B cell (primary cell): Measurements from ENCODE around the gene ZFPL1. TPM values are rescaled to one million over a fixed set of nuclear protein-coding genes. Genes with fewer than 3 reads are reported as not detected.

Experiments used
- ATAC-seq: fragments of 200-7000 bp; cut with Tn5 transposase; one replicate; pipeline ENCODE4 v1.10.0; 2021; ENCODE audit warnings: low read depth, mild to moderate bottlenecking, moderate number of reproducible peaks, moderate library complexity
- CTCF ChIA-PET: fragments of 350-600 bp; sonication (Branson Sonifier 250); formaldehyde crosslinking; loops from one replicate; lab custom pipeline; 2021; ENCODE audit warnings: antibody characterized with exemption, inconsistent platforms; lab: Charles Lee
- POLR2A ChIA-PET: fragments of 350-600 bp; sonication (Branson Sonifier 250); formaldehyde crosslinking; loops from one replicate; lab custom pipeline; 2021; ENCODE audit warnings: antibody characterized with exemption; lab: Charles Lee
- DNase-seq: peaks from one replicate; pipeline ENCODE4 v3.0.0; 2013
- H2AFZ ChIP-seq: 2 replicates; pipeline ENCODE4 v1.6.1; 2012; ENCODE audit warnings: mild to moderate bottlenecking, low read depth, low read length; ENCODE audit not compliant: insufficient read depth, poor library complexity, severe bottlenecking
- H3K27ac ChIP-seq, 2 donors: 1 replicate in 1 of 2; 2 replicates in 1 of 2; pipeline ENCODE4 v1.5.1; 2012 to 2013; ENCODE audit warnings: low read length in 2 of 2, mild to moderate bottlenecking in 2 of 2, moderate library complexity in 1 of 2
- H3K27me3 ChIP-seq, 4 experiments: fragments of 200-600 bp in 1 of 4; sonication (generic) in 1 of 4; replicated peaks in 1 of 4; 1 replicate in 2 of 4; 2 replicates in 2 of 4; pipeline versions ENCODE4 v1.6.1 to v1.7.0; 2013 to 2016; ENCODE audit warnings: low read length in 3 of 4, mild to moderate bottlenecking in 2 of 4, mixed read lengths in 1 of 4, moderate library complexity in 1 of 4; ENCODE audit not compliant: insufficient read depth in 4 of 4, control insufficient read depth in 3 of 4; ENCODE audit errors: control extremely low read depth in 1 of 4
- H3K36me3 ChIP-seq, 2 experiments: replicated peaks in 1 of 2; 1 replicate in 1 of 2; 2 replicates in 1 of 2; pipeline versions ENCODE4 v1.6.1 to v1.7.1; 2013; ENCODE audit warnings: low read length in 1 of 2; ENCODE audit not compliant: insufficient read depth in 2 of 2, control insufficient read depth in 1 of 2; ENCODE audit errors: control extremely low read depth in 1 of 2, extremely low read depth in 1 of 2
- H3K4me1 ChIP-seq, 2 donors: fragments of 200-600 bp in 1 of 2; sonication (generic) in 1 of 2; 1 replicate in 1 of 2; 2 replicates in 1 of 2; pipeline versions ENCODE4 v1.5.1 to v1.6.1; 2013 to 2017; ENCODE audit warnings: low read length in 2 of 2; ENCODE audit not compliant: control insufficient read depth in 2 of 2, insufficient read depth in 2 of 2
- H3K4me2 ChIP-seq: replicated peaks from 2 replicates; pipeline ENCODE3; 2012; ENCODE audit warnings: mild to moderate bottlenecking, low read depth, low read length; ENCODE audit not compliant: poor library complexity, severe bottlenecking
- H3K4me3 ChIP-seq, 5 experiments: fragments of 200-600 bp in 1 of 5; sonication (generic) in 1 of 5; 1 replicate in 3 of 5; 2 replicates in 2 of 5; pipeline versions ENCODE4 v1.5.1 to v1.7.0; 2011 to 2016; ENCODE audit warnings: low read length in 4 of 5, mild to moderate bottlenecking in 4 of 5, low read depth in 2 of 5, control low read depth in 1 of 5, moderate library complexity in 1 of 5; ENCODE audit not compliant: insufficient read depth in 1 of 5; ENCODE audit errors: control extremely low read depth in 1 of 5, extremely low read depth in 1 of 5
- H3K79me2 ChIP-seq: fragments of 200-600 bp; sonication (generic); one replicate; pipeline ENCODE4 v1.6.0; 2016; ENCODE audit warnings: low read length; ENCODE audit not compliant: control insufficient read depth, insufficient read depth
- H3K9ac ChIP-seq: fragments of 200-600 bp; sonication (generic); 2 replicates; pipeline ENCODE4 v1.6.1; 2017; ENCODE audit warnings: mild to moderate bottlenecking, low read length, moderate library complexity
- H3K9me3 ChIP-seq, 3 donors: one replicate each; pipeline versions ENCODE4 v1.6.1 to v1.7.1; 2013; ENCODE audit warnings: low read length in 2 of 3; ENCODE audit not compliant: control insufficient read depth in 2 of 3, insufficient read depth in 1 of 3; ENCODE audit errors: control extremely low read depth in 1 of 3
- H4K20me1 ChIP-seq: 2 replicates; pipeline ENCODE4 v1.6.0; 2012; ENCODE audit warnings: mild to moderate bottlenecking, low read length; ENCODE audit not compliant: insufficient read depth, control insufficient read depth, poor library complexity, severe bottlenecking
- H3K27ac Mint-ChIP-seq: one replicate; pipeline ENCODE4 v1.8.0; 2021; ENCODE audit warnings: mixed read lengths
- H3K27me3 Mint-ChIP-seq: one replicate; pipeline ENCODE4 v1.8.0; 2021; ENCODE audit warnings: mixed read lengths
- H3K4me1 Mint-ChIP-seq: one replicate; pipeline ENCODE4 v1.8.0; 2021; ENCODE audit warnings: mixed read lengths
- H3K4me3 Mint-ChIP-seq: one replicate; pipeline ENCODE4 v1.8.0; 2021; ENCODE audit warnings: mixed read lengths
- H3K9me3 Mint-ChIP-seq: one replicate; pipeline ENCODE4 v1.8.0; 2022; ENCODE audit warnings: mixed read lengths; ENCODE audit not compliant: insufficient read depth
- CTCF ChIP-seq: fragments of 200-600 bp; IDR thresholded peaks from one replicate; pipeline ENCODE4 v1.8.0; 2022; ENCODE audit warnings: antibody characterized with exemption, mild to moderate bottlenecking
- EZH2 ChIP-seq: IDR thresholded peaks from 2 replicates; pipeline ENCODE4 v1.6.1; 2012; ENCODE audit warnings: borderline replicate concordance, low read depth, mild to moderate bottlenecking, moderate library complexity, low read length; ENCODE audit not compliant: insufficient read depth, poor library complexity, severe bottlenecking
- WGBS: methylation state at CpG from one replicate; pipeline ENCODE4 v1.1.5; 2013; ENCODE audit warnings: missing lambda C conversion rate; ENCODE audit not compliant: insufficient coverage; 5-methylcytosine and 5-hydroxymethylcytosine counted together
- intact Hi-C: fragments of 100-400 bp; cut with micrococcal nuclease; formaldehyde crosslinking; loops from one replicate; pipeline ENCODE4 v1.10.0; 2022
- polyA plus RNA-seq: library from polyadenylated mRNA; depleted of rRNA; stranded (reverse); fragments of >200 nt; gene quantifications from 2 replicates; pipeline ENCODE4 v1.2.3, GENCODE V29; 2012
- total RNA-seq, 2 donors: library from RNA; stranded (reverse); fragments of 120-200 nt in 1 of 2; gene quantifications; 1 replicate in 1 of 2; 2 replicates in 1 of 2; pipeline versions ENCODE4 v1.2.3 to v1.2.4, GENCODE V29; 2013 to 2022

The ZFPL1 gene
- total and polyA plus RNA-seq, 2 donors (not counting 1 experiment from before 2014, with no cell fraction given), result 57.3 to 79.2 TPM

- Histone ChIP-seq H4K20me1 (no peaks in the 10 kb centered on the region), H3K27ac (no peak overlapping the region), H3K27me3 (no peaks in the 10 kb centered on the region), H2AFZ (no peak overlapping the region), H3K36me3 (no peaks in the 10 kb centered on the region), H3K4me3 (no peak overlapping the region), H3K79me2 (no peaks in the 10 kb centered on the region), H3K4me1 (no peaks in the 10 kb centered on the region), H3K4me2 (no peak overlapping the region), H3K9me3 (peaks cover 0 to 1% (median 0%) of the 10 kb centered on the region in 3 donors), H3K9ac (no peak overlapping the region)
- Mint-ChIP-seq H3K4me1 (no peaks in the 10 kb centered on the region), H3K9me3 (no peaks in the 10 kb centered on the region), H3K27me3 (no peaks in the 10 kb centered on the region), H3K27ac (no peak overlapping the region), H3K4me3 (no peak overlapping the region)
- 92% methylated on average over 11 of the region's 11 CpGs for whole genome bisulfite sequencing
- intact Hi-C loops, result no loop called here
- DNase-seq (no peak), ATAC-seq (no peak)
- no peak for TF ChIP-seq EZH2
- TF ChIP-seq CTCF, result no peak
- ChIA-PET CTCF (no interaction called here), POLR2A (no interaction called here)
Observed at GRCh38 chr11:65066315-65066714, 17.7 kb upstream of the ZFPL1 start.

DNA sequence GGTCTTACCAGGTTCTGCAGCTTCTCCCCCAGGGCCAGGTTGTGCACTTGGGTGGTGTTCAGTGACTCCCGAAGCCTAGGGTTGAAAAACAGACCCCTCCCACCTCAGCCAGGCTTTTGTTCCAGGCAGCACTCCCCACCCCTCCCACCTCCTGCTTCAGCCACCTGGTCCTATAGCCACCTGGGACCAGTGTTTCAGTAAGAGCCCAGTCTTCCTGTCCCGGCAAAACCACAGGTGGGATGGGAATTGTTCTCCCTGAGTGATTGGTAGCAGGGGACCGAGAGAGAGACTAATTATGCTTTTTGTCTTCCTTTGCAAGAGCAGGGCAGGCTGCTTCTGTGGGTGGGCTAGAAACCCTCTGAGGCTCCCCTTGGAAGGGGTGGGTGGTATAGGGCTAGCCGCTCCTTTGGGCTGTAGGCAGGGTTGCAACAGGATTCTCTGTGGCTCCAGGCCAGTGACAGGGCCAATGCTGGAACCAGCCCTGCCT, 17.2 kb upstream of the ZFPL1 start:
- Mint-ChIP-seq H3K4me1 (peaks cover under 1% of the 10 kb centered on the region), H3K27ac (no peak overlapping the region), H3K27me3 (no peaks in the 10 kb centered on the region), H3K4me3 (no peak overlapping the region), H3K9me3 (no peaks in the 10 kb centered on the region)
- 59% methylated on average over 4 of the region's 4 CpGs for WGBS
- H3K9ac ChIP-seq, result no peak overlapping the region
- H4K20me1 ChIP-seq, result no peaks in the 10 kb centered on the region
- DNase-seq (no peak), ATAC-seq (no peak)
- peaks cover 0 to 4% of the 10 kb centered on the region in 2 donors for H3K4me1 ChIP-seq
- no peaks in the 10 kb centered on the region for H3K9me3 ChIP-seq
- no peak overlapping the region for H3K27ac ChIP-seq
- no peaks in the 10 kb centered on the region for H3K36me3 ChIP-seq
- no peaks in the 10 kb centered on the region for H3K27me3 ChIP-seq
- no peak overlapping the region for H3K4me2 ChIP-seq
- no peak overlapping the region for H2AFZ ChIP-seq
- no peaks in the 10 kb centered on the region for H3K79me2 ChIP-seq
- TF ChIP-seq EZH2 (no peak), CTCF (no peak)
- intact Hi-C loops, result no loop called here
- POLR2A ChIA-PET, result no interaction called here
- CTCF ChIA-PET, result no interaction called here
- H3K4me3 ChIP-seq, result no peak overlapping the region
